Lung (tissue), 12 donors: Measurements from ENCODE around the gene PSME2. TPM values are rescaled to one million over a fixed set of nuclear protein-coding genes. Genes with fewer than 3 reads are reported as not detected.

Experiments used
- ATAC-seq: fragments of 200-7000 bp; cut with Tn5 transposase; one replicate; pipeline ENCODE4 v1.9.1; 2020; ENCODE audit warnings: moderate number of reproducible peaks; ENCODE audit not compliant: insufficient read depth, low FRiP score
- DNase-seq, 3 donors: peaks; one replicate each; pipeline ENCODE4 v3.0.0-alpha.2; 2013 to 2017
- H3K27ac ChIP-seq, 2 donors: one replicate each; pipeline ENCODE4 v1.5.1; 2013; ENCODE audit warnings: mild to moderate bottlenecking in 2 of 2, moderate library complexity in 2 of 2, control low read depth in 1 of 2, inconsistent platforms in 1 of 2, low read depth in 1 of 2, low read length in 1 of 2
- H3K27me3 ChIP-seq, 3 donors: one replicate each; pipeline ENCODE4 v1.5.1; 2013; ENCODE audit warnings: low read length in 2 of 3; ENCODE audit not compliant: control insufficient read depth in 3 of 3, insufficient read depth in 3 of 3
- H3K36me3 ChIP-seq, 4 donors: one replicate each; pipeline ENCODE4 v1.5.1; 2013; ENCODE audit warnings: low read length in 4 of 4, mild to moderate bottlenecking in 1 of 4, moderate library complexity in 1 of 4; ENCODE audit not compliant: control insufficient read depth in 4 of 4, insufficient read depth in 4 of 4
- H3K4me1 ChIP-seq, 5 donors: one replicate each; pipeline ENCODE4 v1.5.1; 2013; ENCODE audit warnings: low read length in 5 of 5, mild to moderate bottlenecking in 2 of 5, moderate library complexity in 1 of 5; ENCODE audit not compliant: control insufficient read depth in 5 of 5, insufficient read depth in 5 of 5
- H3K4me3 ChIP-seq: one replicate; pipeline ENCODE4 v1.5.1; 2013; ENCODE audit warnings: mild to moderate bottlenecking, control low read depth, moderate library complexity
- H3K9ac ChIP-seq, 2 donors: one replicate each; pipeline ENCODE4 v1.5.1; 2013; ENCODE audit warnings: low read length in 2 of 2, control low read depth in 1 of 2; ENCODE audit not compliant: insufficient read depth in 1 of 2
- H3K9me3 ChIP-seq, 4 donors: one replicate each; pipeline ENCODE4 v1.5.1; 2013; ENCODE audit warnings: low read length in 3 of 4, mild to moderate bottlenecking in 1 of 4, moderate library complexity in 1 of 4; ENCODE audit not compliant: control insufficient read depth in 4 of 4, insufficient read depth in 3 of 4
- CTCF ChIP-seq: IDR thresholded peaks from 2 replicates; pipeline ENCODE4 v1.5.1; 2012; ENCODE audit warnings: mild to moderate bottlenecking; ENCODE audit errors: control extremely low read depth, extremely low read depth
- WGBS, 2 donors: extraction: QIAGEN DNeasy Blood & Tissue Kit; methylation state at CpG; one replicate each; pipeline ENCODE4 v1.1.7; 2013; 5-methylcytosine and 5-hydroxymethylcytosine counted together
- polyA plus RNA-seq, 2 donors: library from polyadenylated mRNA; stranded (reverse); fragments of 200-250 nt; gene quantifications; one replicate each; pipeline ENCODE4 v1.2.1, GENCODE V29; 2013
- total RNA-seq, 2 donors: library from RNA; depleted of rRNA in 1 of 2; stranded (reverse); fragments of >200 nt in 1 of 2; gene quantifications; one replicate each; pipeline ENCODE4 v1.2.1, GENCODE V29; 2014 to 2021
- donor health status: control.
- donor health status: control.
- donor health status: Bipolar disorder and iron deficiency.
- donor health status: healthy.
- donor health status: DM: yes; HTN: yes; CAD: no.

PSME2 gene
- total and polyA plus RNA-seq, 4 donors = 89.1 to 328 (median 230) TPM

- Histone ChIP-seq H3K9ac (no peak overlapping the region), H3K27ac (no peak overlapping the region), H3K36me3 (peaks cover 17 to 40% (median 29%) of the 10 kb centered on the region in 4 donors), H3K9me3 (no peaks in the 10 kb centered on the region), H3K4me1 (peaks cover 0 to 12% (median 5%) of the 10 kb centered on the region in 5 donors), H3K4me3 (no peak overlapping the region), H3K27me3 (no peaks in the 10 kb centered on the region)
- no peak for DNase-seq
- no peak for TF ChIP-seq CTCF
- WGBS, 2 donors = 96% methylated on average over 9 of the region's 9 CpGs
- ATAC-seq = no peak
Observed at GRCh38 chr14:24189460-24189859, 43.0 kb upstream of the PSME2 start.

DNA sequence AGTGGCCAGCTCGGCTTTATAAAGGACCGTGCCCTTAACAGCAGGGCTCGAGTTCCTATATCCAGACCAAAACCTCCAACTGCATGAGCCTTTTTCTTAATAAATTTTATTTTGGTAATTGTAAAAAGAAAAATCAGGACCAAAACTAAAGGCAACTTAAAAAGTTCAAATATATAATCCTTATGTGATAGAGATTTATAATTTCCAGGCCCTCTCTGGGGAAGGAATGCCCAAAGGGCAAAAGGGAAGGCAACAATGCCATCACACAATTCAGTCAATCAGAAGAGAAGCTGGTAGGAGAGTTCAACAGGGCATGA is 42.6 kb upstream of the PSME2 start:
- Histone ChIP-seq H3K4me3 (no peak overlapping the region), H3K9me3 (no peaks in the 10 kb centered on the region), H3K27me3 (no peaks in the 10 kb centered on the region), H3K36me3 (peaks cover 17 to 39% (median 31%) of the 10 kb centered on the region in 4 donors), H3K4me1 (peaks cover 0 to 8% (median 5%) of the 10 kb centered on the region in 5 donors), H3K9ac (no peak overlapping the region), H3K27ac (no peak overlapping the region)
- WGBS, 2 donors = 0 to 1% methylated on average over 3 of the region's 3 CpGs
- TF ChIP-seq CTCF = no peak
- DNase-seq (no peak), ATAC-seq (no peak)

GRCh38 chr14:24188251-24189058 is 42.0 kb upstream of the PSME2 start, which contains the start of gene IPO4:
Gene IPO4 (minus strand): TSS chr14:24188816. CDS start chr14:24188787, 29 bp downstream.
- 0 to 1% methylated on average over 64 to 65 of the region's 65 CpGs for WGBS, 2 donors
- Histone ChIP-seq H3K4me3 (peak within 1 kb of the TSS; percentile 69), H3K4me1 (peaks cover 0 to 8% (median 5%) of the 10 kb centered on the region in 5 donors), H3K27me3 (no peaks in the 10 kb centered on the region), H3K27ac (peak within 1 kb of the TSS; percentile 60 to 71), H3K9ac (peak within 1 kb of the TSS; percentile 49 to 51), H3K36me3 (peaks cover 22 to 39% (median 31%) of the 10 kb centered on the region in 4 donors), H3K9me3 (no peaks in the 10 kb centered on the region)
- DNase-seq (peak; percentile 97 to 99 (median 97)), ATAC-seq (peak; percentile 94)
- TF ChIP-seq CTCF = no peak
